GM21825 (cell line): ENCODE measurements around the gene IRS2.

Experiments
- ATAC-seq: cut with Tn5 transposase; IDR thresholded peaks from one replicate; pipeline ENCODE4 v1.9.1; 2021; ENCODE audit warnings: mild to moderate bottlenecking, moderate library complexity; ENCODE audit not compliant: unreplicated experiment

The IRS2 gene

DNA sequence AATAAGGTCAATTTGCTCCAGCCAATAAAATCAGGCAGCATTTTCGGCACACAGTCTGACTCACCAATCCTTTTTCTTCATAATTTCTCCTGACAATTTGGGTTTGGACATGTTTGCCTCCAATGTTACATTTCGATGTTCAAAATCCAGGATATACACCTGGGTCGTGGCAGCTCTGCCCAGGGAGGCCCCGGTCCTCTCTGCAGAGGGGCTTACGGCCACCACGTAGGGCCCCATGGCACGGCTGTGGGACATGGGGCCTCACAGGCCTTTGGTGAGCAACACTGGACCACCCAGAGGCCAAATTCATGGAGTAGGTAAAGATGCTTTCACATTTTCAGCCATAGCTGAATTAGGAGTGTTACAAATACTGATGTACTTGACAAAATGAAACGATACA lies 25.4 kb downstream of the IRS2 start:
- no peak for ATAC-seq

DNA sequence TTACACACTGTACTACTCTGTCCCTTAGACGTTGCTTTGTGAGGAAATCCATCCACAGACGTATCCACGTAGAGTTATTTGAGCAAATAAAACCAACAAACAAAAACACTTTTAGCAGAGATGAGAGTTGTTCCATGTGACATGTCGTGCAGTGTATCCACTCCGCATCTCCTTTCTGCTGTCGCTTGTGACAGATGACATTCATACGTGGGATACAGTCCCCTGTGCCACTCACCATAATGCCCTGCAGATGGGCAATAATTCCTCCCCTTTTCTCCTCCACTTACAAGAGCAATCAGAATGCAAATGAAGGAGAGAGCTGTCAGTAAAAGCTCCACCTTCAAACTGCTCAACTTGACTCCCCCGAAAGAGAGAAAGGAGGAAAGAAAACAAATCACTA lies 26.0 kb downstream of the IRS2 start:
- ATAC-seq, result no peak

DNA sequence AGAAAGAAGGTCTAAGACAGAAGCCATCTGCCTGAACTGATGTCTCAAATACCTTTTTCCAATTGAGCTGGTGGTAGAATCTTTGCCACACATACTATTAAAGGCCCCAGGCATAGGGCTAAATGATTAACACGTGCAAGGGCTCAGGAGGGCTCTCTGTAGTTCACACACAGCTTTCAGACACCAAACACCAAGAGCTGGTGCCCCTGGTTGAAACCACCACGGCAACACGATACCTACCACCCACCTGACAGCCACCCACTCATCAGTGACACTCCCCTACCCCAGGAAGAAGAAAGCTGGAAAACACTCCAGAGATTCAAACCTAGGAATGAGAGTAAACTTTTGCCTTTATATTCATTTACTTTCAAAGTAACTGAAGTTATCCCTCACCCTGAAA lies 26.8 kb downstream of the IRS2 start:
- no peak for ATAC-seq

DNA sequence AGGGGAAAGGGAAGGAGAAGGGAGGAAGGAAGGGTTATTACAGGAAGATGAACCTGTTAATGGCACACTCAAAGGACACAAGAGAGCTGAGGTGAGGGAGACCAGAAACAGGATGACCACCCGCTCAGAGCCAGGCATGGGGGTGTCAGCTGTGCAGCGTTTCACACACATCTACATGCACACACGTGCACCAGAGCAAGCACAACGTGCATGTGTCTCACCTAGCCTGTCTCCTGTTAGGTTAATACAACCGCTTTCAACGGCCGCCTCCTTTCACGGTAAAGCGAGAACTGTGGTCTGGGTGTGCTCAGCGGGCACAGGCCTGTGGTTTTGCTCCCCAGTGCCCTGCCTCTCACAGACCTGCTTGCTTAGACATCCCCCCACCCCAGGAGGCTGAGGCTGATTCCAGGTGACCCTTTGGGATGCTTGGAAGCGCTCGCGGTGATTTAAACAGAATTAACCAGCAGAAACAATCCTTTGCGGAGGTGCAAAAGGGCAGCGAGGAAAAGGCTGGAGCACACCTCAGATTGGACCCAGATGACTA lies 27.4 kb downstream of the IRS2 start:
- ATAC-seq, result no peak

DNA sequence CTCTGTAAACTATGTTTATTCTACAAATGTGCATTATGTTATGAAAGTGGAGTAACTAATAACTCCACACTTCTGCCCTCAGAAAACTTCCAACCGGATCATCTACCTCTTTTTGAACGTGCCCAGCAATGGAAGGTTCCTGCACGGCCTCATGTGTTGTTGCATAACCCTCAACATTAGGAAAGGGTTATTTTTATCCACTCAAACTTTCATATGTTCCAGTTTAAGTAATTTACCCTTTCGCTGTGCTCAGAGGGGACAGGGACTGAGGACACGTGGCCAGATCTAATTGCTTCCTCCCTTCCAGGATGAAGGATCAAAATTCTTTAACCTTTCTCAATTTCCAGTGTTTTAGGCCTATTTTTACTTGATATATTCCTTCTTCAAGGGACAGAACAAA lies 29.6 kb downstream of the IRS2 start:
- ATAC-seq, result no peak

DNA sequence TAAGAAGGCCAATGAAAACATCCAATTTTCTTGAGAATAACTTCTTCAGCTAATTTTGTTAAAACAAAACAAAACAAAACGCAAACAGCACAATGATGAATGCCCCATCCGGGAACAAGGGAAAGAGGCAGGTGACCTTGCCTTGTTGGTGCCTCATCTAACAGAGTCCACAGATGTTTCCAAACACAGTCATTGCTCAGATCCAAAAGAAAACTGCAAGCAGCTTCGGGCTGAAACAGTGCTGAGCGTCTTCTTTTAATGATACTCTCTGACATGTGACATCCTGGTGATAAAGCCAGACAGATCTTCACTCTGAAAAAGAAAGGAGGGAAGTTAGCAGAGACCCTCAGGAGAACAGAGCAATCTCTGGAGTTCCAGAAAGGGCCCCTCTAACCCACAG lies 30.4 kb downstream of the IRS2 start:
- ATAC-seq, result no peak

DNA sequence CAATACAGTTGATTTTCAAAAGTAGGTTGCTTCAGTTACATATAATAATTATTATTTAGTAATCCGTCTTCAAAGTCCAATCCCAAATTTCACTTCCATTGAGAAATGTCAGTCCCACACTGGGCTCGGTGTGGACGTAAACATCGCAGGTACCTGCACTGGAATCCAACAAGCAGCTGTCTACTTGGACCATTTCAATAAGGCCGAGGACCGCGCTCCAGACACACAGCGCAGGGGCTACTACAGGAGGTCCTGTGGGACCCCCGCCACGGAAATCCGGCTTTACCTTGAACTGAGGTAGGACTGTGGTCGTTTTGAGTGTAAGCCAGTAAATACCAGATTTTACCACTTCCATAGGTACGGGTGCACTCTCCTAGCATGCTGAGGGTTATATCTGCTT lies 30.8 kb downstream of the IRS2 start:
- ATAC-seq, result no peak

DNA sequence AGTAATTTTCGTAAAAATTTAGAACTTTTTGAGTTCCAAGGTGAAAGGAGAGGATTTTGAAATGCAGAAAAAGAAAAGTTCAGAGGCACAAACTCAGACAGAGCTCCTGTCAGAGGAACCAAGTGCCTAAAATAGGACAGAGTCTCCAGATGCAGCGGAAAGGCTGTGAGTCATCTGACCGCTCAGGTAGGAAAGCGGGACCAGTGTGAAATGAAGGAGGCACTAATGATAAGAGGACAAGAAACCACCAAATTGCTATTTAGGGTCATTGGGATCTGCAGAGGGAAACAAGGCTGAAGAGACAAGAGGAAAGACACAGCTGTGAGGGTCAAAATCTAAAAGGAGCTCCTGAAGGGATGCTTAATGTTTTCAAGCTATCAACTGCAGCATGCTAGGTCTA lies 34.9 kb downstream of the IRS2 start:
- no peak for ATAC-seq

DNA sequence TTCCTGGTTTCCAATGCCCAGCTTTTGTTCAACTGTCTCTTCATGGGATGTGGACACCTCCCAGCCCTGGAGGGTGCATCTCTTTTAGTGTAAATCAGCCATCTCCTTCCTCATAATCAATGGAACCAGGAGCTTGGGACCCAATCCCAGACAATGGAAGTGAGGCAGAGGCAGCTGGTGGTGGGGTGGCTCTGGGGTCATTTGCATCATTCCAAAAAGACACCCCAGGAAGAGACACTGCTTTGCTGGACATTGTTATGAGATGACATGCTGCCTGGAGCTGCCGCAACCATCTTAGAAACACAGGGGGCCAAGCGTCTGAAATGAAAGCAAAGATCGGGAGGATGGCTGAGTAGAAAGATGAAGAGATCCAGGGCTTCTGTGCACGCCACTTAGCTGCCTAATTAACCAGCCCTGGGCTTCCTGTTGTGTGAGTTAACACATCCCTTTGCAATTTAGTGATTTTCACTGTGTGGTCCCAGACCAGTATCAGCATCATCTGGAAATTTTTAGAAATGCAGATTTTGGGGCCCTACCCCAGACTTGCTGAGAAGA lies 36.1 kb downstream of the IRS2 start:
- no peak for ATAC-seq

DNA sequence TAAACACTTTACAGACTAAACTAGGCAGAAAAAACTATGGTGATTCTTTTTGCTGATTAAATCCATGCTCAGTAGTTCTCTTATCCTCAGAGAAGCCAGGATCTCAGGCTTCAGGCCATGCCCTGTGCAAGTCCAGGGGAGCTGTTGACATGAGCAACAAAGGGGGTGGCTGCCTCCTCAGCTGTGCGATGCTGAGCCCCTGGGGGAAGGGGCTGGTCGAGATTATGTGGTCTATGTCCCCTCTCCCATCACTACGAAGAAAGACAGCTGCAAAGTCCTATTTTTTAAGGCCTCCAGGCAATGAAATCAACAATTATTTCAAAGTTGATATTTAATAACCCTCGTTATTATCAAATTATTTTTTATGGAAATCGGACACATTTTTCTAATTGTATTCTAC lies 37.0 kb downstream of the IRS2 start:
- ATAC-seq, result no peak

DNA sequence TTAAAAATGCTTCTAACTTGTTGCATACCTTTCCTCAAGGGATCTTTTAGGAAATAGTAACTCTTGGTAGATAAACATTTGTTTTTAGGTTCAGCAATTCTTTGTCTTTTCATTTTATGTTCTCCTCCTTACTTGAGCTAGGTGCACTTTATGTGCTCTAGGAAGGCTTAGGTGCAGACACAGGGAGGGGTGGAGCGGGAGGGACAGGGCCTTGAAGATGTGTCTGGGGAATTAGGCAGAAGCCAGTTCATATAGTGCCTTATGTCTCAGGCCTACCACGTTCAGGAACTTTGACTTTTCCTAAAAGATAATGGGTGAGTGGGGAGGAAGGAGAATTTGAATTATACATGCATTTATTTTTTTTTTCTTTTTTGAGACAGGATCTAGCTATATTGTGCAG lies 37.7 kb downstream of the IRS2 start:
- ATAC-seq, result no peak

DNA sequence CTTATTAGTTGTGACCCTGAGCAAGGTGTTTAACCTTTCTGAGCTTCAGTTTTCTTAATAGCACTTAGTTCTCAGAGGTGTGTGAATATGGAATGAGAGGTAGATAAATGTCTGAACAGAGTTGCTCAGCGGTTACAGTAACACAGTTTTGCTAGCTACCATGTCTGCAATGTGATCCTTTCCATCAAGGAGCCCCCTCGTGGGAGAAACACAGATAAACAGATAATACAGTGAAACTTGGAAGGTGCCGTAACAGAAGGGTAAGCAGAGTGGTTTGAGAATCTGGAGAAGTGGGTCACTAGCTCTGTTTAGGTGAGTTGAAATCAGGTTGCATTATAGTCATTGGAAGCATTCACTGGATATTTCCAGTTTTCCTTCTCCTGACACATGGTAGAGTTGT lies 38.9 kb downstream of the IRS2 start:
- ATAC-seq, result no peak

DNA sequence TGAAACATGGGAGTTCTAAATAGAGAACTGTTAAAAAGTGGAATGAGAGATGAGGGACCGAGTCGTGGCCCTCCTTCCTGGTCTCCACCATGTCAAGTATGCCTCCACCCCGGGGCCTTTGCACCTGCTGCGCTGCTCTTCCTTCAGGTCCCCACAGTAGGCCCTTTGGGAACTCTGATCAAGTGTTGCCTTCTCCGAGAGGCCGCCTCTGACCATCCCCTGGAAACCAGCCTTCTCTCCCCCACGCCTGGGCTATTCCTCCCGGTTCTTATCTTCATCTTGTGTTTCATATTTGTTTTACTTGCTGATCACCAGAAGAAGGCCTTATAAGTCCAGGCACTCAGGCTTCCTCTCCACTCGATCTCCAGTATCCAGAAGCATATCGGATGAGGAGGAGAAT lies 40.0 kb downstream of the IRS2 start:
- ATAC-seq, result no peak

DNA sequence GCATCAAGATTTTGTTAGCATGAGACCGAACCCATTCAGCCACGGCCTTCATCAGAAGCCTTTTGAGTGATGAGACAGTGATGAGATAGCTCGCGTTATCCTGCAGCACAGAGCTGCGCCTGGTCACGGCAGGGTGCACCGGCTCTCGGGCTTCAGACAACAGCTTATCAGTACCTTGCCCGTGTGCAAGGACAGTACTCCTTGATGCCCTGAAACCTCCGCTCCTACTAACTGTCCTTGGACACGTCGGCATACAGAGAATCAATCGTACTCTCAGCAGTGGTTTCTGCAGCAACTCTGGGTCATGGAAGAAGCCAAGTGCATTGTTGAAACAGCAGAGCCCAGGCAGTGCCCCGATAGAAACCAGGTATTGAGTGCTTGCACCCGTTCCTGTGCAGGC lies 40.7 kb downstream of the IRS2 start:
- ATAC-seq, result no peak

DNA sequence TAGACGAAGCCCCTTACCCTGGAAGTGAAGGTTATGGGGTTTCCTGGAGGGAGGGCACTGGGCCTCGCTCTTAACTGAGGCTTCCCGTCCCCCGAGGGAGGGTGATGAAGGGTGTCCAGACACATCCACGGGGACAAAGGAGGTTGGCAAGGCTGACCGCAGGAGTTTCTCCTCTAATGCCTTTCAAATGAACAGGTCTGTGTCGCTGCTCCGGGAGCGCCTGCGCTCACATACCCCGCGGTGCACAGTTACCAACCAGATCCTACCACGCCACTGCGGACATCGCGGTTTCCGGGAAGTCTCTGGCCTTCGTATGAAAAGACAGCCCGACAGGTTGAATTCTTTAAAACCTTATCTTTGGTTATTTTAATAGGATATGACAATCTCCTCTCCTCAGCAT lies 41.3 kb downstream of the IRS2 start:
- ATAC-seq, result no peak

DNA sequence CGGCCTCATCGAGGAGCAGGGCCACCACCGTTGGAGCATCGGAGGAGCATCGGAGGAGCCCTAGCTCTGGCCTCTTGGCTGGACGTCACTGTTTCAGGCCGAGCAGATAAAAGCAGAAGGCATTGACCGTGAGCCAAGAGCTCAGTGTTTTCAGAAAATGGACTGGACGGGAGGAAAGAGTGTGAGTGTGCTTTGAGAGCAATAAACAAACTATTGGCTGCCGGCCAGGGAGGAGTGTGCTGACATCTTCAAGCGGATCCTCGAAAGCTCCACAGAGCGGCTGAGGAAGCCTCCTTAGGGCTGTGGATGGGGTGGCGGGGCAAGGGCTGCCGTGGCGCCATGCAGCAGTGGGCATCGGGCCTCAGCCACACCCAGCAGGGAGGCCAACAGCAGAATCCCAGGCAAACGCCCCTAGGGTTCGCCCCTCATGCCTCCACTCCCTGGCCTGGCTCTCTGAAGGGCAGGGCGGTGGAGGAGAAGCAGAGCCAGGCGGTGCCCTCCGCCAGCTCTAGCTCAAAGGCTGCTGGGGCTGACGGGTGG lies 41.8 kb downstream of the IRS2 start:
- no peak for ATAC-seq

DNA sequence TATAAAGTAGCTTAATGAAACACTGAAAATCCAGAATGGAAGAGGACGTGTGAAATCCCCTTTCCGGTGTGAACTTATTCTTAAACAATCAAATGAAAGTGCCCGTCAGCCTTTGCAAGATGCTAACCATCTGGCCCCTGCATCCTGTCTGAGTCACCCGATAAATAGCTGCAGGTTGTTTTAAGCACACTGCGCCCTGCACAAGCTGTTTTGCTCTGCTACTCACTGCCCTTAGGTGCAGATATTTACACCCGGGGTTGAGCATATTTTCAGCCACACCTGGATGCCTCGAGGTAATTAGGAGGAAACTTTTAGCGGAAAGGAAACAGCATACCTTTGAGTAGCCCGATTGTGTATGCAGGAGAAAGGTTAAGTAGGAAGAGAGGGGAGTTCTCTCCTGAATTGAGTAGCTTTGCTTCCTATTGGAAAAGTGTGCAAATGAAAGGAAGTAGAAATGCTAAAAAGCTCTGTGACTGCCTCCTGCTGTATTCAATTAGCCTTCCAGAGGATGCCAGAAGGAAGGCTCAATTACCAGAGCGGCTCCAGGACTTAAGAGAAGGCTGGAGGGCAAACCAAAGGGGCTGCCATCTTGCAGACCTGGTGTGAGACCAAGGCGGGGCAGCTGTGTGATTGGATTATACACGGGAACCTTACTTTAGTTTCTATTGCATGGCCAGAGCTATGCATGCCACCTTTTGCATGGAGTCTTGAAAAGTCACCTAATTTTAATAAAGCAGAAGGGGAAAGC lies 42.5 kb downstream of the IRS2 start:
- peak; percentile 82 for ATAC-seq

DNA sequence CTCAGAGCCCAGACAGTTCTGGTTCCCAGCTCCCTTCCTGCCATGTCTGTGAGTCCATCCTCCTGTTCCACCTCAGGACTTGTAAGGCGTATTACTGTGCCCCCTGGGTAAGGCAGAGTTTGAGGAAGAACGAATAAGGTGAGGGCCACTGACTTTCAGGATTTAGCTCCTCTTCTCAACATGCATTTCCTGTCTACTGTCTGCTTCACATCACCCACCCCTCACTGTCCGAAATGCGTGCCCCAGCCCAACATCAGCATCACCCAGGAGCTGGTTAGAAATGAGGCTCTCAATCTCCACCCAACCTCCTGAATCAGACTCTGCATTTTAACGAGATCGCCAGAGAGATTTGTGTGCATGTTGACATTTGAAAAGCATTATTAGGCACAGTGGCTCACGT lies 44.4 kb downstream of the IRS2 start:
- no peak for ATAC-seq

DNA sequence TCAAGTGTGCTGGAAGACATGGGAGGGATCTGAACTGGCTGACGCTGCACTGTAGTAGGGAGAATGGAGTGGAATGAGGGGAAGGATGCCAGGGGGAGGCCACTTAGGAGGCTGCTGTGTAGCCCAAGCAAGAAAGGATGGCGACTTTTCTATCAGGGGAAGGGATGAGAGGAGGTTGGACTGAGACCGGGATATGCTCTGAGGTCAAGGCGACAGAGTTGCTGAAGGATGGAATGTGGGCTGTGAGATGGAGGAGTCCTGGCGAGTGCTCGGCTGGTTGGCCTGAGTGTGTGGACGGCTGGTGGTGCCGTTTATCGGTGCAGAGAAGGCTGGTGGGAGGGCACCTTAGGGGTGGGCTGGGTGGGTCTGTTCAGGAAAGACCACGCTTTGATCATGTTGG lies 45.7 kb downstream of the IRS2 start:
- ATAC-seq, result no peak

DNA sequence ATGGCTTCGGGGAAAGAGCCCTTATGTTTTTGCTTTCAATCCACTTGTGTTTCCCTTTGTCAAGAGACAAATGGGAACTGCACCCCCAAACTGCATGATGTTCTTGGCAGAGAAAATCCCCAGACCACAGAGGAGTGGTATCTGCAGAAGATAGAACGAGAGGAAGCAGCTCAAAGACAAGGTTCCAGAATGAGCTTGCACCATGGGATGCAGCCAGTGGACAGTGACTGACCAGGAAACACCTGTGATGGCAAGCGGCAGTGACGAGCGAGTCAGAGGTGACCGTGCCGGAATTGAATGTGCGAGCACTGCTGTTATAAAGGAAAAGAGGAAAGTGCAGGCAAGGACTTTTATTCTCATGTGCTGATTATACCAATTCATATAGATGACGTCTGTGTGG lies 46.3 kb downstream of the IRS2 start:
- ATAC-seq, result no peak

DNA sequence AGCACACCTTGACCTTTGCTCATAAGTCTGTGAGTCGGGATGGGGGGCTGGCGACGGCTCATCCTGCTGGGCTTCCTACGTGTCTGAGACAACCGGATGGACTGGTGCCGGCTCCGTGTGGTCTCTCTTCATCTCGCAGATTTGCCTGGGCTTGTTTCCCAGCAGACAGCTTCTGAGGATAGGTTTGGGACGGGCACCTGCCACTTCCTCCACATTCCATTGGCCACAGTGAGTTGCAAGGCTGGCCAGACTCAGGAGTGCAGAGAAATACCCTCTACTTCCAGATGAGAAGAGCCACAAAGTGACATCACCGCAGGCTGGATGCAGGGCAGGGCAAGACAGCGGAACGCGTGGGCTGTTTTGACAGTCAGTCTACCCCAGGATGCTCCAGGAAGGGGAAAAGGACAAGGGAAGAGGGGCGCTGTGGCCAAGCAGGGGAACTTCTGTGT lies 48.1 kb downstream of the IRS2 start:
- no peak for ATAC-seq

DNA sequence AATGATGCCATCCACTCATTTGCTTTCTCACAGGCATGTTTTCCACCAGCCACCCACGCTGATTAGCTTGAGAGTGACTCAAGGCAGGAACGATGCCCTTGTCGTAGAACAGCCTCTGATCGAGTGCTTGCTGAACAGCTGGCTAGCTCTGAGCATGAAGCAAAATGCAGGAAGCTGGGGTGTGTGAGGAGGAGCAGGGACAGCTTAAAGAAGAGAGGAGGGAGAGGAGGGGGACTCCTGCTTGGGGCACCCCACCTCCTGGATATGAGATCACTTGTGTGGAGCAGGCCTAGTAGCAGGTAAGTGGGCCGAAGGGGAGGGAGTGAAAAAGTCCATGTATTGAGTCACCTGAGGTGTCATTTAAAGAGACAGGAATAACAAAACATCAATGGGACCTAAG lies 48.8 kb downstream of the IRS2 start:
- no peak for ATAC-seq
